Peyer's patch (tissue), 4 donors: ENCODE results near the gene SIX3. TPM values are rescaled to one million over a fixed set of nuclear protein-coding genes. Genes with fewer than 3 reads are reported as not detected.

Source experiments
- DNase-seq, 3 donors: peaks; one replicate each; pipeline ENCODE4 v3.0.0-alpha.2; 2017 to 2019
- H3K27ac ChIP-seq, 4 donors: fragments of 200-600 bp; sonication (generic); one replicate each; pipeline ENCODE4 v1.5.1; 2016 to 2019
- H3K27me3 ChIP-seq, 2 donors: fragments of 200-600 bp; sonication (generic); one replicate each; pipeline ENCODE4 v1.5.1; 2019
- H3K36me3 ChIP-seq, 3 donors: fragments of 200-600 bp; sonication (generic); one replicate each; pipeline ENCODE4 v1.5.1; 2016 to 2019
- H3K4me1 ChIP-seq, 4 donors: fragments of 200-600 bp; sonication (generic); one replicate each; pipeline ENCODE4 v1.5.1; 2016 to 2019
- H3K4me3 ChIP-seq, 4 donors: fragments of 200-600 bp; sonication (generic); 1 replicate in 3 of 4; 2 replicates in 1 of 4; pipeline ENCODE4 v1.5.1; 2016 to 2019; ENCODE audit warnings: mild to moderate bottlenecking in 1 of 4
- H3K9me3 ChIP-seq, 4 donors: fragments of 200-600 bp; sonication (generic); one replicate each; pipeline ENCODE4 v1.5.1; 2016 to 2019; ENCODE audit warnings: mild to moderate bottlenecking in 1 of 4
- CTCF ChIP-seq, 6 experiments: fragments of 450-650 bp in 4 of 6; fragments of 200-600 bp in 2 of 6; sonication (generic) in 1 of 6; IDR thresholded peaks; one replicate each; pipeline ENCODE4 v1.5.1; 2017 to 2019; ENCODE audit warnings: antibody characterized with exemption in 6 of 6, mild to moderate bottlenecking in 3 of 6, moderate library complexity in 1 of 6
- POLR2A ChIP-seq, 2 donors: fragments of 450-650 bp; IDR thresholded peaks; one replicate each; pipeline ENCODE4 v1.5.1; 2017; ENCODE audit warnings: antibody characterized with exemption in 2 of 2, mild to moderate bottlenecking in 2 of 2, moderate library complexity in 2 of 2
- total RNA-seq, 4 donors: library from RNA; depleted of rRNA; stranded (reverse); fragments of >200 nt; gene quantifications; one replicate each; pipeline ENCODE4 v1.1.0, GENCODE V29; 2016

Gene SIX3
- total RNA-seq: not detected

GRCh38 chr2:44941551-44942234 is at the start of gene SIX3:
Gene SIX3, plus strand, starts transcription at chr2:44941702. Its CDS starts 403 bp downstream, at chr2:44942105.
- DNase-seq: peak in 1 of 3 donors; percentile 35
- Histone ChIP-seq H3K4me1 (peaks cover 0 to 58% (median 7%) of the 10 kb centered on the region in 4 donors), H3K36me3 (no peaks in the 10 kb centered on the region), H3K27ac (no peak within 1 kb of the TSS), H3K9me3 (no peaks in the 10 kb centered on the region), H3K27me3 (peaks cover 0 to 65% of the 10 kb centered on the region in 2 donors), H3K4me3 (peak within 1 kb of the TSS in 3 of 4 donors; percentile 34 to 49 (median 39))
- TF ChIP-seq POLR2A (IDR thresholded peaks at IDR 0.05) (no peak), CTCF (IDR thresholded peaks at IDR 0.05) (no peak)

GRCh38 chr2:44894058-44894457 is 47.4 kb upstream of the SIX3 start:
- no peaks in the 10 kb centered on the region for H3K9me3 ChIP-seq
- no peak overlapping the region for H3K4me3 ChIP-seq
- H3K27me3 ChIP-seq: no peaks in the 10 kb centered on the region
- H3K4me1 ChIP-seq: no peaks in the 10 kb centered on the region
- no peaks in the 10 kb centered on the region for H3K36me3 ChIP-seq
- TF ChIP-seq CTCF (IDR thresholded peaks at IDR 0.05) (no peak), POLR2A (IDR thresholded peaks at IDR 0.05) (no peak)
- no peak for DNase-seq
- H3K27ac ChIP-seq: no peak overlapping the region

- no peaks in the 10 kb centered on the region for H3K9me3 ChIP-seq
- H3K4me1 ChIP-seq: no peaks in the 10 kb centered on the region
- H3K27ac ChIP-seq: no peak overlapping the region
- TF ChIP-seq CTCF (IDR thresholded peaks at IDR 0.05) (no peak), POLR2A (IDR thresholded peaks at IDR 0.05) (no peak)
- no peak for DNase-seq
- no peaks in the 10 kb centered on the region for H3K36me3 ChIP-seq
- H3K4me3 ChIP-seq: no peak overlapping the region
- H3K27me3 ChIP-seq: no peaks in the 10 kb centered on the region
These were observed 46.4 kb upstream of the SIX3 start for GRCh38 chr2:44895061-44895460.

- Histone ChIP-seq H3K9me3 (no peaks in the 10 kb centered on the region), H3K4me3 (no peak overlapping the region), H3K27me3 (no peaks in the 10 kb centered on the region), H3K4me1 (no peaks in the 10 kb centered on the region), H3K27ac (no peak overlapping the region), H3K36me3 (no peaks in the 10 kb centered on the region)
- TF ChIP-seq CTCF (IDR thresholded peaks at IDR 0.05) (no peak), POLR2A (IDR thresholded peaks at IDR 0.05) (no peak)
- no peak for DNase-seq
These were observed 44.1 kb upstream of the SIX3 start for GRCh38 chr2:44897406-44897805.

GRCh38 chr2:44902217-44903137 is 39.0 kb upstream of the SIX3 start:
- Histone ChIP-seq H3K27ac (no peak overlapping the region), H3K27me3 (no peaks in the 10 kb centered on the region), H3K4me1 (no peaks in the 10 kb centered on the region), H3K36me3 (no peaks in the 10 kb centered on the region), H3K9me3 (no peaks in the 10 kb centered on the region), H3K4me3 (no peak overlapping the region)
- TF ChIP-seq POLR2A (IDR thresholded peaks at IDR 0.05) (no peak), CTCF (IDR thresholded peaks at IDR 0.05) (no peak)
- DNase-seq: no peak
